PC-3 (cell line): ENCODE measurements around the gene GABBR2. TPM values are rescaled to one million over a fixed set of nuclear protein-coding genes. Genes with fewer than 3 reads are reported as not detected.

Experiments
- ATAC-seq: fragments of 200-7000 bp; cut with Tn5 transposase; 2 replicates; pipeline ENCODE4 v1.9.1; 2020; ENCODE audit warnings: mild to moderate bottlenecking, moderate library complexity
- BruUV-seq: library from RNA; stranded (reverse); fragments of 400-500 nt; replicated peaks from 2 replicates; lab custom pipeline; 2021; lab: Mats Ljungman, UMichigan
- CTCF ChIA-PET: fragments of 300-600 bp; sonication (Branson Sonifier 250); formaldehyde crosslinking; loops from one replicate; lab custom pipeline; 2022; ENCODE audit warnings: antibody characterized with exemption; lab: Charles Lee
- POLR2A ChIA-PET: fragments of 300-600 bp; sonication (Branson Sonifier 250); formaldehyde crosslinking; loops from one replicate; lab custom pipeline; 2022; ENCODE audit warnings: antibody characterized with exemption; ENCODE audit not compliant: unreplicated experiment; lab: Charles Lee
- DNase-seq: peaks from one replicate; pipeline ENCODE4 v3.0.0-alpha.2; 2015
- H2AFZ ChIP-seq: fragments of 300-600 bp; sonication (generic); 2 replicates; pipeline ENCODE4 v1.6.0; 2016; ENCODE audit warnings: antibody characterized with exemption, low read length
- H3F3A ChIP-seq: fragments of 300-600 bp; sonication (generic); one replicate; pipeline ENCODE4 v1.6.0; 2017; ENCODE audit warnings: antibody characterized with exemption, low read length, control low read depth, mild to moderate bottlenecking; ENCODE audit not compliant: unreplicated experiment
- H3K27ac ChIP-seq: fragments of 300-600 bp; sonication (generic); 2 replicates; pipeline ENCODE4 v1.5.1; 2016; ENCODE audit warnings: mild to moderate bottlenecking, low read length
- H3K27me3 ChIP-seq: fragments of 300-600 bp; sonication (generic); 2 replicates; pipeline ENCODE4 v1.6.1; 2016; ENCODE audit warnings: low read length, mixed read lengths
- H3K36me3 ChIP-seq: fragments of 300-600 bp; sonication (generic); 2 replicates; pipeline ENCODE4 v1.6.1; 2016; ENCODE audit warnings: low read depth, mixed run types, low read length, mixed read lengths
- H3K4me1 ChIP-seq: fragments of 300-600 bp; sonication (generic); 2 replicates; pipeline ENCODE4 v1.5.1; 2016; ENCODE audit warnings: low read length; ENCODE audit not compliant: insufficient read depth
- H3K4me2 ChIP-seq: fragments of 300-600 bp; sonication (generic); 2 replicates; pipeline ENCODE4 v1.6.0; 2016; ENCODE audit warnings: low read length
- H3K4me3 ChIP-seq: fragments of 300-600 bp; sonication (generic); 2 replicates; pipeline ENCODE4 v1.5.1; 2016; ENCODE audit warnings: mild to moderate bottlenecking, low read length, mixed read lengths
- H3K79me2 ChIP-seq: fragments of 300-600 bp; sonication (generic); 2 replicates; pipeline ENCODE4 v1.6.1; 2017; ENCODE audit warnings: low read length, mixed read lengths
- H3K9ac ChIP-seq: fragments of 300-600 bp; sonication (generic); 2 replicates; pipeline ENCODE4 v1.6.0; 2016; ENCODE audit warnings: mild to moderate bottlenecking, low read length
- H3K9me2 ChIP-seq: fragments of 300-600 bp; sonication (generic); replicated peaks from 2 replicates; pipeline ENCODE4 v1.6.1; 2016; ENCODE audit warnings: mixed run types, low read length, mixed read lengths
- H3K9me3 ChIP-seq: fragments of 300-600 bp; sonication (generic); 2 replicates; pipeline ENCODE4 v1.6.1; 2016; ENCODE audit warnings: low read length, mixed read lengths
- H4K20me1 ChIP-seq: fragments of 300-600 bp; sonication (generic); 2 replicates; pipeline ENCODE4 v1.6.1; 2016; ENCODE audit warnings: low read length, mixed read lengths
- EZH2 ChIP-seq: fragments of 300-600 bp; sonication (generic); IDR thresholded peaks from one replicate; pipeline ENCODE4 v1.6.1; 2017; ENCODE audit warnings: antibody characterized with exemption, mild to moderate bottlenecking, low read length; ENCODE audit not compliant: unreplicated experiment
- EZH2phosphoT487 ChIP-seq: fragments of 300-600 bp; sonication (generic); IDR thresholded peaks from 2 replicates; pipeline ENCODE4 v1.6.1; 2018; ENCODE audit warnings: mild to moderate bottlenecking, antibody characterized with exemption, low read length, borderline replicate concordance
- intact Hi-C: fragments of 100-400 bp; cut with micrococcal nuclease; formaldehyde crosslinking; loops from 2 replicates; pipeline ENCODE4 v1.9.0; 2023
- total RNA-seq: library from RNA; depleted of rRNA; stranded (reverse); fragments of >200 nt; gene quantifications from 2 replicates; pipeline ENCODE4 v1.2.3, GENCODE V29; 2014
- TF ChIP-seq, protein P1 (sequence below): fragments of 300-600 bp; sonication (generic); conservative IDR thresholded peaks from 2 replicates; pipeline ENCODE4 v1.5.1; 2017; ENCODE audit warnings: antibody characterized with exemption, low read depth, mild to moderate bottlenecking, low read length

The GABBR2 gene
- total RNA-seq, 1 experiment from 2014 or later, result 0.44 TPM

DNA sequence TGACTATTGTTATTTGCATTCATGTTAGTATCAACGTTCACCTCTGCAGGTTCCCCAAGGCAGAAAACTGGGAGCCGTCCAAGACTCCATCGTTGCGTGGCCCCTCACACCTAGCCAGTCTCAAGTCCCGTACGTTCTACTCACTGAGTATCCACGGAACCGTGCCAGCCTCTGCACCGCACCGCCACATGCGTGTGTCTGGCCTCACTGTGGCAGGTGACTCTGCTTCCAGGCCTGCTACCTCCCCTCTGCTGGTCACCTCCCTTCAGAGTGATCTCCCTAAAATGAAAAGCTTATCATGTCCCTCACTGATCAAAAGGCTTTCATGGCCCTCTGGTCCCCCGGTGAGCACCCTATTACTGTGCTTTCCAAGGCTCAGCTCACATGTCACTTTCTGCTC is 108.1 kb downstream of the GABBR2 start:
- H4K20me1 ChIP-seq, result no peaks in the 10 kb centered on the region
- no peak overlapping the region for H3K4me2 ChIP-seq
- intact Hi-C loops, result no loop called here
- H3K27me3 ChIP-seq, result no peaks in the 10 kb centered on the region
- TF ChIP-seq EZH2 (no peak), EZH2phosphoT487 (no peak)
- TF ChIP-seq, protein P1, sequence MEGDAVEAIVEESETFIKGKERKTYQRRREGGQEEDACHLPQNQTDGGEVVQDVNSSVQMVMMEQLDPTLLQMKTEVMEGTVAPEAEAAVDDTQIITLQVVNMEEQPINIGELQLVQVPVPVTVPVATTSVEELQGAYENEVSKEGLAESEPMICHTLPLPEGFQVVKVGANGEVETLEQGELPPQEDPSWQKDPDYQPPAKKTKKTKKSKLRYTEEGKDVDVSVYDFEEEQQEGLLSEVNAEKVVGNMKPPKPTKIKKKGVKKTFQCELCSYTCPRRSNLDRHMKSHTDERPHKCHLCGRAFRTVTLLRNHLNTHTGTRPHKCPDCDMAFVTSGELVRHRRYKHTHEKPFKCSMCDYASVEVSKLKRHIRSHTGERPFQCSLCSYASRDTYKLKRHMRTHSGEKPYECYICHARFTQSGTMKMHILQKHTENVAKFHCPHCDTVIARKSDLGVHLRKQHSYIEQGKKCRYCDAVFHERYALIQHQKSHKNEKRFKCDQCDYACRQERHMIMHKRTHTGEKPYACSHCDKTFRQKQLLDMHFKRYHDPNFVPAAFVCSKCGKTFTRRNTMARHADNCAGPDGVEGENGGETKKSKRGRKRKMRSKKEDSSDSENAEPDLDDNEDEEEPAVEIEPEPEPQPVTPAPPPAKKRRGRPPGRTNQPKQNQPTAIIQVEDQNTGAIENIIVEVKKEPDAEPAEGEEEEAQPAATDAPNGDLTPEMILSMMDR, result no peak
- no TSS peak for BruUV-seq
- H3K9me3 ChIP-seq, result no peaks in the 10 kb centered on the region
- no peaks in the 10 kb centered on the region for H3K4me1 ChIP-seq
- no peak overlapping the region for H3K9ac ChIP-seq
- H3K27ac ChIP-seq, result no peak overlapping the region
- no peaks in the 10 kb centered on the region for H3K79me2 ChIP-seq
- no peaks in the 10 kb centered on the region for H3F3A ChIP-seq
- DNase-seq (no peak), ATAC-seq (no peak)
- no peaks in the 10 kb centered on the region for H3K36me3 ChIP-seq
- ChIA-PET CTCF (interaction anchor here (0.6 kb wide), 1 partner anchor 34 kb away, joined by 12 read pairs; no protein-coding TSS in a partner anchor), POLR2A (no interaction called here)
- H2AFZ ChIP-seq, result no peak overlapping the region
- no peak overlapping the region for H3K4me3 ChIP-seq
- H3K9me2 ChIP-seq, result no peaks in the 10 kb centered on the region

DNA sequence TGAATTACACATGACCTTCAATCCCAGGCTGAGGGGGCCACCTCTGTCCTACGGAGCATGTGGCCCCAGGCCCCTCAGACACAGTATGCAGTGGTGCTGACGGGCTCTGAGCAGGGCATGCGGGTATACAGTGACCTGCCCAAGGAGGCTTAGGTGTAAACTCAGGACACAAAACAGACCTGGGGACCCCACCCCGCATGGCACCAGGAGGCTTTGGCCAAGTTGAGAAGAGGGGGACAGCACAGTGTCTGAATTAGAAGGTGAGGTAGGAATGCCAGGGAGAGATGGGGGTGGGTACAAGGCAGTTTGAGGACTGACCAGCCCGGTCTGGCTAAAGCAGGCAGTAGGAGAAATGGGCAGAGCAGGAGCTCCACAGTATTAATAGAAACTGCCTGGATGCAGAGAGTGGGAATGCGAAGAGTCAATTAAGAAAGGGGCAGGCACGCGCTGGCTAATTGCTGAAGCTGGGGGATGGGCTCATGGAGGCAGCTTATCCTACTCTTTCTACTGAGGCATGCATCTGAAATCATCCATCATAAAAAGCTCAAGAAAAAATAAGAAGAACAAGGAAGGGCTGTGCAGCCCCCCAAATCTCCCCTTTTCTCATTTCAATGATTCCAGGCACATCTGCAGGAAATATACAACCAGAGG is 109.0 kb downstream of the GABBR2 start:
- CTCF ChIA-PET, result no interaction called here
- POLR2A ChIA-PET, result no interaction called here
- TF ChIP-seq, protein P1, result no peak
- no peak for TF ChIP-seq EZH2phosphoT487
- no peak for TF ChIP-seq EZH2
- Histone ChIP-seq H3K4me1 (no peaks in the 10 kb centered on the region), H3F3A (no peaks in the 10 kb centered on the region), H3K4me3 (no peak overlapping the region), H3K27ac (no peak overlapping the region), H3K9ac (no peak overlapping the region), H3K9me2 (no peaks in the 10 kb centered on the region), H3K27me3 (no peaks in the 10 kb centered on the region), H3K36me3 (no peaks in the 10 kb centered on the region), H3K79me2 (no peaks in the 10 kb centered on the region), H3K9me3 (no peaks in the 10 kb centered on the region), H2AFZ (no peak overlapping the region), H4K20me1 (no peaks in the 10 kb centered on the region), H3K4me2 (no peak overlapping the region)
- BruUV-seq, result no TSS peak
- intact Hi-C loops, result no loop called here
- no peak for DNase-seq
- ATAC-seq, result no peak

DNA sequence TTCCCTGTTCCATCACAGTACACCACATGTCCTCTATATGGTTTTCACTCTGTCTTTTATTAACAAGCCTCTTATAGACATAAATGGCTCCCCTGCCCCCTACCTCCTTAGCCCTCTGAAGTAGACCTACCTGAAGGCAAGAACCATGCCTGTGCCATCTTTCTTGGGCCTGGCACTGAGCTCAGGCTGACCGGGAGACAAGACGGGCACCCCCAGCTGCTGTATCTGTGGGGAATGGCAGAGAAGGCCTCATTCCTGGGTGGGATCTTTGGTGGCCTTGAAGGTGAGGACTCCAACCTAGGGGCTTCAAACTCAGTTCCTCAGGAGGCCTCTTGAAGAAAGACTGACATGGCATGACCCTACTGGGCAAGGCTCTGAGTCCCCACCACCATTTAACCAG is 109.9 kb downstream of the GABBR2 start:
- DNase-seq (no peak), ATAC-seq (no peak)
- Histone ChIP-seq H3K27ac (no peak overlapping the region), H3K36me3 (no peaks in the 10 kb centered on the region), H3K9me2 (no peaks in the 10 kb centered on the region), H3K4me1 (no peaks in the 10 kb centered on the region), H3K4me3 (no peak overlapping the region), H3K79me2 (no peaks in the 10 kb centered on the region), H3K27me3 (no peaks in the 10 kb centered on the region), H4K20me1 (no peaks in the 10 kb centered on the region), H3K9ac (no peak overlapping the region), H2AFZ (no peak overlapping the region), H3K9me3 (no peaks in the 10 kb centered on the region), H3F3A (no peaks in the 10 kb centered on the region), H3K4me2 (no peak overlapping the region)
- no TSS peak for BruUV-seq
- POLR2A ChIA-PET, result no interaction called here
- intact Hi-C loops, result no loop called here
- TF ChIP-seq EZH2 (no peak), EZH2phosphoT487 (no peak)
- TF ChIP-seq, protein P1, result no peak
- CTCF ChIA-PET, result no interaction called here
